Measurements from ENCODE around the gene ACSS1. TPM values are rescaled to one million over a fixed set of nuclear protein-coding genes. Genes with fewer than 3 reads are reported as not detected.

Gene ACSS1
- total RNA-seq, 2 experiments from 2014 or later, result 22.9 to 23.9 TPM

DNA sequence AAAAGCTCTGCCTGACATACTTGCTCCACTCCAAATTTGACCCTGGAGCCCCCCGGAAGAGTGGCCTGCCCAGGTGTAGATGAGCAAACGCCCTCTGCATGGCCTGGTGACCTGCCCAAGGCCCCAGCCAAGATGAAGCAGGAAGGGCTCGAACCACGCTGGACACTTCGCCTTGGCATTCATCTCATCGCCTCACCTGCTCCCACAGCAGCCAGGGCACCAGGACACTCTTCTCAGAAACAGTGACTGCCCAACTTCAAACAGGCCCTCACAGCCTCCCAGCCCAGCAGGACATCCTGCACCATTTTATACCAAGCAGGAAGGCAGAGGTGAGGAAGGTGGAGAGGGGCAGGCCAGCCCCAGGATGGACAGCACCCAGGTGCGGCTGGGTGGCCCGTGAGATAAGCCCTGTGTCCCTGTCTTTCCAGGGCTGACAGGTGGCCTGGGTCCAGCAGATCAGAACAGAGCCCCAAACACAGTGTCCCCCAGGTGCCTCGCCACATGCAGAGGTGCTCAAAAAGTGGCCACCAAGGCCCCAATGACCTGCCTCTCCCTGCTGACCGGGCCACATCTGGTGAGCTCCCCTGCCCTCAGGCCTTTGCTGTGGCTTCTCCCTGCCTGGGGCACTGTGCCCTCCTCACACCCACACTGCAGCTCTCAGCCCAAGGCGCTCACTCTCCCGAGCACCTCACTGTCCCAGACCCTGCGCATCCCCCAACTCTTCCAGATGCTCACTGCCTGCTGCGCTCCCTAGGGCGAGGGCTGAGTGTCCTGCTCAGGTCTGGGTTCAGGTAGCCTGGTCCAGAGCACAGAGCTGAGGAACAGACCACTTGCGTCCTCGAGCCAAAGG is 7.2 kb downstream of the ACSS1 start:
- POLR2A ChIA-PET, result no interaction called here
- CTCF ChIA-PET, result interaction anchor here (1.5 kb wide), 1 partner anchor 8 kb away, joined by 4 read pairs; no protein-coding TSS in a partner anchor

DNA sequence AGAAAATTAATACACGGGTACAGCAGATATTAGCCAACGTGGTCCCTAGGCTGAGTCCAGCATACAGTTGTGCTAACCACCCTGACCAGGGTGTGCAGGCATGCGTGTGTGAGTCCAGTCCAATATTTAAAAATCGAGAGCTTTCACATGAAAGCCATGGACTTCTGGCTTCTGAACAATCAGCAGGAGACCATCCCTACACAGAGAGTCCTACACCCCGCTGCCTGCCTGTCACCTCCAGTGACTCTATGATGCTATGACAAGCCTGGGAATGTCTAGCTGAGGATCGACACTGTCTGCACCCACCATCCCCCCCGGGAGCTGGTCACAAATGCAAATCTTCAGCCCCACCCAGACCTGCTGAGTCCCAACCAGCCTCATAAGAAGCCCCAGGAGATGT is 7.9 kb downstream of the ACSS1 start:
- POLR2A ChIA-PET, result no interaction called here
- CTCF ChIA-PET, result no interaction called here

DNA sequence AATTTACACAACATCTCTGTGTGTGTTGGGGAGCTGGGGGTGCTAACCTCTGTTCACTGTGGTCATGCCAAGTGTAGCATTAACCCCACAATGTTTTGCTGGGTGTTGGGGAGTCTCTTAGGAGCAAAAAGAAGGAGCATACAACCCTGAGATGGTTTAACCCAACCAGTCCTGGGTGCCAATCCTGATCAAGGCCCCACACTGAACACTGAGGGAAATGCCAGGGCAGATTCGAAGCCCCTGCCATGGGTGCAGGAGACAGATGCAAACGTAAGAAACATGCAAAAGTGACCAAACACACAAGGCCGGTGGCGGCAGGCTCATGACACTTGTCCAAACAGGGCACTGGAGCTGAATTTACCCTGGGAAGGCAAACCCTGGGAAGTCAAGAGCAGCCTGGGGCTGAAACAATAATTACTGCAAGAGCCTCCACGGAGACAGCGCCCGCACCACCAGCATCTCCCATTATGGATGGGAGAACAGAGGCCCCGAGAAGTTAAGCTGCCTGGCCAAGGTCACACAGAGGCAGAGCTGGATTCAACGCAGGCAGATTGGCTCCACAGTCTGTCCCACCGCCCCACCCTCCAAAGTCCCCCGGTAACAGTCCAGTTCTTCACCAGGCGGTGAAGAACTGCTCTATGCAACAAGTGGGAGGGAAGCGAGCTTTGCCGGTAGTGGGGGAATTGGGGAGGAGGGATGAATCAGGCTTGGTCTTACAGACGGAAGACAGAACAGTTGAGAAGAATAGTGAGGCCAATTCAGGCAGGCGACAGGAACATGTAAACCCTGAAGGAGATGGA is 8.5 kb downstream of the ACSS1 start:
- ChIA-PET POLR2A (no interaction called here), CTCF (no interaction called here)

DNA sequence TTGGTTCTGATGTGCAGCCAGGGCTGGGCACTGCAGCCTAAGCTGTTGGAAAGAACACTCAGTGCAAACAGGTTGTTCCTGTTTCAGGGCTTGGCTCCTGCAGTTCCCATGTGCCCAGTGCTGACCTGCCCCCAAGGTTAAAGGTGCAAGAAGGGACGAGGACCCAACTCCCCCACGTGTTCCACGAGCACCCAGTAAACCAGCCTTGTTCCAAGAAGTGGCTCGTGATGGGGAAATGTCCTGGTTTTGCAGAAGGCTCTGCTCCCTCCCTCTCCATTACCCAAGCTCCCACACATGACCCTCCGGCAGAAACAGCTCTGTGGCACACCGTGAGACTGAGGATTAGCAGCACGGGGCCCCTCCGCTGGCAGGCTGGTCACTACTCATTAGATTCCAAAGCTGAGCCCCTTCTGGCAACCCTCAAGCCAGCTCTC is 9.4 kb downstream of the ACSS1 start:
- ChIA-PET CTCF (no interaction called here), POLR2A (no interaction called here)

DNA sequence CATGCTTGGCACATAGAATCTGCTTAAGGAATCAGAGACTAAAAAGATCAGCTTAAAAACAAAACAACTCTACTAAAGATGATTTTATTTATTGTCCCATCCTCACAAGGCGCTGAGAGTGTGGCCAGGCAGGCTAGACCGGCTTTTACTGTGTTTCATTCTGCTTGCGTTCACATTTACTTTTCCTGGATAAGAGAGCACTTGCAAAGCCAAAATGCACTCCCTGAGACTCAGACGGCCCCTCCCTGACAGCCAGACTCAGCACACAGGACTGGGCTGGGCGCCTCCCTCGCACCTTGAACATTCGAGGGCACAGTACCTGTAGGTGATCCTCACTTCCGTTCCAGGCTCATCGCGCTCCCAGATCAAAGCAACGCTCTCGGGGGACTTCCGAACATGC is 10.2 kb downstream of the ACSS1 start:
- CTCF ChIA-PET, result no interaction called here
- POLR2A ChIA-PET, result interaction anchor here (1.2 kb wide), 1 partner anchor 10 kb away, joined by 4 read pairs; no protein-coding TSS in a partner anchor

DNA sequence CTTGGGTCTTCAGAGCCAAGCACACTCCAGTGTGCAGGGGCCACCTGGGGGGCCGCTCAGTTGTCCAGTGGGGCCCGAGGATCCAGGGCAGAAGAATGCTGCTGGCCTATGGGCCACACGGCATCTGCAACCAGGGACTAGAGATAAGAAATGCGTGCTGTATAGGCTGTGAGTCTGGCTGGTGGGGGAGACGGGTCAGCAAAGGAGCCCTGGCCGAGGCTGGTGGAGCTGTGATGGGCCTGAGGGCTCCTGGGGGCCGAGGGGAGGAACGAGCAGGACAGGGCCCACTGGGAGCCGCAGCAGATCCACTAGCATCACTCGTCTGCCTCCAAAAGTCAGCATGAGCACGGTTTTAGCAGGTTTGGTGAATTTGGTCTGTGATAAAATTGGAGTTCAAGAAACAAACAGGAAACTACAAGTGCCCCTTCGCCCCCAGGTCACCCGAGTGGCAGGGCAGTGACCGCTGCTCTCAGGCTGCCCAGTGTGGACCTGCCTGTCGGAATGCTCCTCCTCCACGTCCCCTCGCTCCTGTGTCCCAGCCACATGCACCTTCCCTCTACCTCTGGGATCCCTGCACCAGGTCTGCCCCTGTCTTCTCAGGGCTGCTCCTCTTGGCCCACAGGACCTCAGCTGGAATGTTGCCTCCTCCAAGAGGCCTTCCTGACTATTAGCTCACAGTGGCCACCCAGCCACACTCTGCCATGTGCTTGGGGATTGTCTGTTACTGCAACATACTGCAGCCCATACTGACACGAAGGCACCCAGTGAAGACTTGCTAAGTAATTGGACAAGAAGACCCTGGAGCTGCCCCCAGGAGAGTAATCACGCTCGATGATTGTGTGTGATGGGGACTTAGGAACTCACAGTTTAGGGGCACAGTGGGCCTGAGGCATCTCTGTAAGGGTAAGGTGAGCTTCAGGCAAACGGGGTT is 10.9 kb downstream of the ACSS1 start:
- ChIA-PET POLR2A (interaction anchor here (1.2 kb wide), 1 partner anchor 10 kb away, joined by 4 read pairs; no protein-coding TSS in a partner anchor), CTCF (interaction anchor here (0.7 to 0.9 kb wide), 2 partner anchors 42 to 51 kb away, joined by 3 read pairs; no protein-coding TSS in a partner anchor)

DNA sequence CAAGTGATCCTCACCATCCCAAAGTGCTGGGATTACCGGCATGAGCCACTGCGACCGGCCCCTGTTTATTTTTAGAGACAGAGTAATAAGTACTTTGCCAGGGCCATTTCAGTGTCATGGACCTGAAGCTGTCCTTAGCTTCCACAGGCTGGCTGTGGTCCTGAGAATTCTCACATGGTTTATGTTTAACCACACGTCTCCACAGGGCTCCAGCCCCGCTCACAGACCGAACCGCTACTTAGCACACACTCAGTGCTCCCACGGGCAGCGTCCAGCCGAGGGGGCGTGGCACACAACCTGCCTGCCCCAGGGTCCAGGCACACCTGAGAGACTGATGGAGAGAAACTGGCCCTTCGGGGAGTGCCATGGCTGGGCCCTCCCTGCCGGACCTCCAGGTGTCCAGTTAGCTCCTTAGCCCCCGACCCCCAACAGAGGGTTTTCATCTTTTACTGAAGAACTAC is 11.7 kb downstream of the ACSS1 start:
- POLR2A ChIA-PET, result no interaction called here
- CTCF ChIA-PET, result interaction anchor here (0.9 kb wide), 1 partner anchor 41 kb away, joined by 3 read pairs; no protein-coding TSS in a partner anchor

DNA sequence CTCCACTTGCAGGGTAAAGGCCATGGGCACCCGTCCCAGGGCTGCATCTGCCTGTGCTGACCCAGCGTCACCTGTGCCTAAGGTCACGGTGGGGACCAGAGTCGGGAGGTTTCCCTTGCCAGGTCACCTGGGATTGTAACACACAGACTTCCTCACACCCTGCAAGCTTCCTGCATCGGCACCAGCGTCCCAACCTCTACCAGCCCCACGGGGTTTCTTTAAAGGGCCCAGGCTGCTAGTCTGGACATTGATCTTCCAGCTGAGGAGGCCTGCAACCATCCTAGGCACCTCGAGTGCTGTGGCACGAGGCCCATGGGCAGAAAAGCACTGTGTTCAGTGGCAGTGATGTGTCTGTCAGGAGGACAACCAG is 12.6 kb downstream of the ACSS1 start:
- ChIA-PET CTCF (no interaction called here), POLR2A (no interaction called here)

DNA sequence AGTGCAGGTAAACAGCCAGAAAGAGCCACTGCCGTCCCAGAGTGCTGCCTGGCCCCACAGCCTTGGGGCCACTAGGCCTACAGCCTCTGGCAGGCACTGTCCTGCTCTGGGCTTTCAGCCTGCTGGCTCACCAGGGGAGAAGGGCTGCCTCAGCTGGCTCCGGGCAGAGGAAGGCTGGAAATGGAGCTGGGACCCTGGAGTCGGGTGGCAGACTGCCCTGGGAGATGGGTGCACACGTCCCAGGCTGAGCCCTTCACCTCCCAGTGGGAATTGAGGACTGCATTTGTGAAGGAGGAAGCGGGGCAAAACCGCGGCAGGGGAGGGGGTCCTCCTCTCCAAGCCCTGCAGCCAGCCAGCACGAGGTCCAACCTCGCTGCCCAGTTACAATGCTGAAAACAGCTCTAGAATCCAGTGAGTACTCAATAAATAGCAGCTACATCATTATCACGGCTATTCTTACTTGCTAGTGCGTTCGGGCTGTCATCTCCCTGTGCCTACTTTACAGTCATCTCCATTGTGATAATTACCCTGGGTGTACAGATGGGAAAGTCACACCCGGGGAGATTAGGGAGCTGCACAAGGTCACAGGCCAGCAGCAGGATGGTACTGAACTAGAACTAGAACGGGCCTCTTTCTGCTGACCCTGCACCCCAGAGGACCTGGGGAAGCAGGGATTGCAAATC is 13.1 kb downstream of the ACSS1 start:
- POLR2A ChIA-PET, result no interaction called here

DNA sequence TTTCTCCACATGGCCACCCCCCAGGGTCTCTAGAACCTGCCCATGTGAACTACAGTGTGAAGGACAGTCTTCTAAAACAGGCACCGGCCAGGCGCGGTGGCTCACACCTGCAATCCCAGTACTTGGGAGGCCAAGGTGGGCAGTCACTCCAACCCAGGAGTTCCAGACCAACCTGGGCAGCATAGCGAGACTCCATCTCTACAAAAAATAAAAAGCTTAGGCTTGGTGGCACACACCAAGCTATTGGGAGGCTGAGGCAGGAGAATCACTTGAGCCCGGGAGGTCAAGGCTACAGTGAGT is 13.7 kb downstream of the ACSS1 start:
- CTCF ChIA-PET, result no interaction called here
- POLR2A ChIA-PET, result no interaction called here

More for the DNA sequence above, 13.1 kb downstream of the ACSS1 start:
- CTCF ChIA-PET, result no interaction called here

DNA sequence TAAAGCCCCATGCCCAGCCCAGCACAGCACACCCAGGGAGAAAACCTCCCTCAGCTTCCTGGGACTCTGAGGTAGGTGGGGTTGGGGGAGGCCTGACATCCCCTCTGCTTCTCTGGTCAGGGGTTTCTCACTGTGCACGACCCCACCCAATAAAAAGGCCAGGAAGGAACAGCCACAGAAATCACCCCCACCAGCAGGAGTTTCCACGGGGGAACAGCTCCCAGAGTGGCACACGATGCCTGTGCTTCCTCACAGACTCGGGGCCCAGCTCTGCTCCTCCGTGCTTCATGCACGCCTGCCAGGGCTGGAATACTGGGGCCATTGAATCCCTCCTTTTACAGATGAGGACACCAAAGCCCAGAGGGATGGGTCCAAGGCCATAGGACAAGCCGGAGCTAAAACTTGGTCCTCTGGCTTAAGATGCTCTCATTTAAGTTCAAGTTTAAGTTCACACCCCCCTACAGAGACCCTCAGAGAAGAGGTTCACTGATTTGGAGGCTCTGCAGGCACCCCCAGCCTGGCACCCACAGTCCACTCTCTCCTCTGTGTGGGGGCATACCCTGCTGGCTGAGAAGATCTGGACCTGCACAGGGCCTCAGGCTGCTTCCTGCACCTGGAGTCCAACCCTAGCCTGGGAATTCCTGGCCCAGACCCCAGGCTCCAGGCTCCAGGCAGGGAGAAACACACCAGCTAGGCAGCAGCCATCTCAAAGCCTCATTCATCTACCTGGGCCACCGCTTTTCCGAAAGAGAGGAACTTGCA is 14.3 kb downstream of the ACSS1 start:
- CTCF ChIA-PET, result interaction anchor here (0.7 kb wide), 1 partner anchor 8 kb away, joined by 4 read pairs; no protein-coding TSS in a partner anchor
- POLR2A ChIA-PET, result no interaction called here

DNA sequence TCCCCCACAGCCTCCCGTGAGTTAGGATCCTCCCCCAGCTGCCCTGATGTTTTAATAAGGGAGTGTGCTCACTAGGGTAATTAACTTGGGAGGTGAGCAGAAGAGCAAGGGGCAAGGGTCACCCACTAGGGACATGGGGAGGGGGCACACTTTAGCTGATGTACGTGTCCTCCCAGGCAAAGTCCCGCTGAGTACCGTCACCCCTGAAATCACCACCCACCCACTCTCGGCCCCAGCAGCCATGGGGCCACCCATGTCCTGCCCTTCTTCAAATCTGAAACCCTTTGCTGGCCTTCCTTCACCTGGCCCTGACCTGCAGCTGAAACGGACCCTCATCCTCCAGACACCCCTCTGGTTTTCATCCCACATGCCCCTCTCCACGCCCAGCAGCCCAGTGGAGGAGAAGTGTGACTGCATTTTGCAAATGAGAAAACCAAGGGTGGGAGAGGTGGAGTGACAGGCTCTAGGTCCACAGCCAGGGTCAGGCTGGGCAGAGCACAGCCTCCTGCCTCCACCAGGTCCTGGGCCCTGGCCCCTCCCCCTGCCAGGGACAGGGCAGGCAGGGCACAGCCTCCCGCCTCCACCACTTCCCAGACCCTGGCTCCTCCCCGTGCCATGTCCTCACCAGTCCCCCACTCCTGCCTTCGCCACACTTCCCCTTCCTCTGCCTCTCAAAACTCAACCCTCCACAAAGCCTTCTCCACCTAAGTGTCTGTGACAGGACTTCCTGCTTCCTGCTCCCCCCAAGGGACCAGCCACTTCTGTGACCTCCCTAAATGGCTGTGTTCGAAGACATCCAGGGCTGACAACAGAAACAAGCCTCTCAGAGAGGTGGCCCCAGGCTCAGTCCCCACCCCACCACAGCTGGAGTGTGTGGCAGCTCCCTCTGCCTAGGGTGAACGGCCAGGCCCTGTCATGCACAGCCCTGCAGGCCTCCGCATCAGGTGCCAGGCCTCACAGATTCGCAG is 15.1 kb downstream of the ACSS1 start:
- CTCF ChIA-PET, result interaction anchor here (0.7 kb wide), 1 partner anchor 9 kb away, joined by 4 read pairs; no protein-coding TSS in a partner anchor

DNA sequence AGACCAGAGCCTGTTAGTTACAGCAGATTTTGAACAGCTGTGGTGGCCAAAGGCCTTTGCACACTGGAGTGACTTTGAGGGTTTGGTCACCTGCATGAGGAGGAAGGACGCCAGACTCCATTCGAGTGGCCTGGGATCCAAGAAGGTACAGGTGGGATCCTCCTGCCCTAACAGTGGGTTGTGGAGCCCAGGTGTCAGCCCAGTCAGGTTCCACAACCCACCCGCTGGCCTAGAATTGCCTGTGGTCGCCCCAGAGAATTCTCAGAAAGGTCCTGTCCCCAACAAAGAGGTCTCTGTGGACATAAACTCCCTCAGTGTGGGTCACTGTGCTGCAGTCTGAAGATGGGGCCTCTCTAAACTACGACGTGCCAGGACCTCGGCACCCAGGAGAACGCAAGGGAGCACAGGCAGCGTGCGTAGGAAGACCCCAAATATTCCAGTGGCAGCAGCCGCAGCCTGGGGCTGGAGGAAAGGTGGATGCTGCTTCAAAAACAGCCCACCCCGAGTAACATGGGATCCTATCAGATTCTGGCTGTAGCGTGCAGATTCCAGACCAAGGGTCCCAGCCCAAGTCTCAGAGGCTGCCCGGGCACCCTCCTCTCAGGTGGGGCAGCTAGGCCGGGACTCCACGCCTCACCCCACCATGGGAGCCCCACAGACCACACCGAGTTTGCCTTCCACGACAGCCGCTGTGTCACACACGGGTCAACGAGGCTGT is 16.0 kb downstream of the ACSS1 start:
- POLR2A ChIA-PET, result no interaction called here
- CTCF ChIA-PET, result no interaction called here

More for the DNA sequence above, 15.1 kb downstream of the ACSS1 start:
- POLR2A ChIA-PET, result no interaction called here

DNA sequence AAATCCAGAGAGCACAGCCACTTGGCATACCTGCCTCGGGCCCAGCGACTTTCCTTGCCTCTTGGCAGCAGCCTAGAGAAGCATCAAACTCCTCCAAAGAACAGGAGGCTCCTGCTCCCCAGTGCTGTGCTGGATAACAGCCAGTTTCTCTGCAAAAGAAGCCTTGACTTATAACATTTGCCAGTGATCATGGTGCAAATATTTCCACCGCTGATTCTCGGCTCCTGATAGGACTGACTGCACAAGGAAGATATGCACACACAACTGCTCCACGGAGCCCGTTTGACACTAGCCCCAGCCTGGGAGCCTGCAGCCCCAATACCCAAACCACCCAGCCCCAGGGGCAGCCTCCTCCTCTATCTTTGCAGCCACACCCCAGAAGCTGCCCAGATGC is 17.5 kb downstream of the ACSS1 start:
- CTCF ChIA-PET, result no interaction called here
- POLR2A ChIA-PET, result no interaction called here

DNA sequence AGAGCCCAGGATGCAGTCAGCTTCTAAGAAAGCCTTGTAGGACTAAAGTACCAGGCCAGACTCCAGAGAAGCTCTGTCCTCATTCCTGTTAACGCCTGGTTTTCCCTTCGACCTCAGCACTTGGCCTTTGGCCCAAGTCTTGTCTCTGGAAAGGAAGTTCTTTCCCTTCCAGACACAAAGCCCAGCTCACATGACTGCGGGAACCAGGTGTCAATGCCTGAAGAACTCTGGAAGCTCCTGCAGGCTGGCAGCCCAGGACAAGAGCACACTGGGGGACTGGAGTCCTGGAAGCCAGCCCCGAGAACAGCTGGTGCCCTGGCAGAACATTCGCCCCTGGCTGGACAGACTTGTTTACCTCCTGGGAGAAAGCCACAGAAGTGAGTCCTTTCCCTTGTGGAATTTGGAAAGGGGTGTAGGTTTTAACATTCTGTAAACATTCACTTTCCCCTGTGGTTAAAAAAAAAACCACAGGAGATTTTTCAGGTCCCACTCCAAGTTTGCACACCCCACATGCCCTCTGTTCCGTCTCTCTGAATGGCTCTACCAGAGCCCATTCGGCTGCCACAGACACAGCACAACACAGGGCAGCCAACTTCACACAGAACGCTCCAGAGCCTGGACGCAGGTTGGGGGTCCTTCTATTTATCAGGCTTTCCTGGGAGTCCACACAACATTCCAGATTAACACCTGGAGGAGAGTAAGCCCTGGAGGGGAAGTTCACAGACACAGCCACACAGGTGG is 18.1 kb downstream of the ACSS1 start:
- POLR2A ChIA-PET, result no interaction called here
- CTCF ChIA-PET, result no interaction called here

DNA sequence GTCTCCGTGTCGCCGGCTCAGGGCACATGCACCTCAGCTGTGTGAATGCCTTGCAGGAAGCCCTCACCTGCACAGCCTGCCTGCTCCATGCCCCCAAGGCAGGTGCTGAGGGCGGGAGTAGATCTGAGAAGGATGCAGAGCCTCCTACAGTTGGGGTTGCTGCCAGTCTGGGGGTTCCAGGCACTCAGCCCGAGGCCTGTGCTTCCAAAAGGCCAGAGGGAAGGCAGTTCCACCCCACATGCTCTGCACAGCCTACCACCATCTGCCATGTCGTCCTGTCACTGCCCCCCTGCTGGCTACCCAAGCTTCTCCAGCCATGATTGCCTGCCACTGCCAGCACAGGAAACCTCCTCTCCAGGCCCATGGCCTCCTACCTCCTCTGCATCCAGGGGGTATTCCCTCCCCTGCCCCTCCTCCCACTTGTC is 19.3 kb downstream of the ACSS1 start:
- CTCF ChIA-PET, result no interaction called here
- POLR2A ChIA-PET, result no interaction called here
